ENCODE results near the gene GAB2. TPM values are rescaled to one million over a fixed set of nuclear protein-coding genes. Genes with fewer than 3 reads are reported as not detected.

Gene GAB2
- total RNA-seq, 4 donors from 2014 or later: 18.0 to 42.4 (median 26.0) TPM

DNA sequence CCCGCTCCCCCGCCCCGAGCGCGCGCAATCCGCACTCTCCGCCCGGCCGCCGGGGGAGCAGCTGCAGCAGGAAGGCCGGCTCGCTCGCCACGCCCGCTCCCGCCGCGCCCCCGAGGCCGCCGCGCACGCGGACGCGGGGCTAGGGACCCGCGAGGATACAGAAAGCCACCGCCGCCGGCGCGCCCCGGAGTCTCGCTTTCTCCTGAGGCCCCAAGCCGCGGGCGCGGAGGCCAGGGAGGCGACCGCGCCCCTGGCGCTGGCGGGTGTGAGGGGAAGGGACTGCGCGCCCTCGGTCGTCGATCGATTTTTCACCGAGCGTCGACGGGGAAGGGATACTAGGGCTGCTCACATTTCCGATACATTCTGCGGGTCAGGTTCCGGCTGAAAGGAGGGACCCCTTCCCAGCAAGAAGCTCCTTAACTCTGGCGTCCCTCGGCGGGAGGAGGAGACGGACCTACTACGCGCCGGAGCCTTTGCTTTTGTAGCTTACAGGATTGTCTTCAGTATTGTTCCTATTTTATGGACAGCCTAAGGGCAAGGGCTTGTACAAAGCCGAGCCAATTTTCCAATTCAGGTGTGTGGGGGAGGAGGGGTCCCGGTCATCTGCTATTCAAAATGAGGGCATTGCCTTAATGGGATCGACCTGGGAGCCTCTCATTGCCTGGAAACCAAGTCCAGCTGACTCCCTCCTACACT lies 416 bp upstream of the GAB2 start:
- TF ChIP-seq POLR2AphosphoS5 (IDR thresholded peaks at IDR 0.05) (peak; percentile 45 to 78), POLR2A (IDR thresholded peaks at IDR 0.05; ENCODE audit: low read depth) (peak; percentile 54), EP300 (IDR thresholded peaks at IDR 0.05) (no peak)
- TF ChIP-seq, protein P1, sequence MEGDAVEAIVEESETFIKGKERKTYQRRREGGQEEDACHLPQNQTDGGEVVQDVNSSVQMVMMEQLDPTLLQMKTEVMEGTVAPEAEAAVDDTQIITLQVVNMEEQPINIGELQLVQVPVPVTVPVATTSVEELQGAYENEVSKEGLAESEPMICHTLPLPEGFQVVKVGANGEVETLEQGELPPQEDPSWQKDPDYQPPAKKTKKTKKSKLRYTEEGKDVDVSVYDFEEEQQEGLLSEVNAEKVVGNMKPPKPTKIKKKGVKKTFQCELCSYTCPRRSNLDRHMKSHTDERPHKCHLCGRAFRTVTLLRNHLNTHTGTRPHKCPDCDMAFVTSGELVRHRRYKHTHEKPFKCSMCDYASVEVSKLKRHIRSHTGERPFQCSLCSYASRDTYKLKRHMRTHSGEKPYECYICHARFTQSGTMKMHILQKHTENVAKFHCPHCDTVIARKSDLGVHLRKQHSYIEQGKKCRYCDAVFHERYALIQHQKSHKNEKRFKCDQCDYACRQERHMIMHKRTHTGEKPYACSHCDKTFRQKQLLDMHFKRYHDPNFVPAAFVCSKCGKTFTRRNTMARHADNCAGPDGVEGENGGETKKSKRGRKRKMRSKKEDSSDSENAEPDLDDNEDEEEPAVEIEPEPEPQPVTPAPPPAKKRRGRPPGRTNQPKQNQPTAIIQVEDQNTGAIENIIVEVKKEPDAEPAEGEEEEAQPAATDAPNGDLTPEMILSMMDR (IDR thresholded peaks at IDR 0.05): peak in 1 of 3 experiments; percentile 44
- peak overlapping the region; percentile 96 to 99 (median 99) for H3K27ac ChIP-seq (replicated peaks in 1 of 4)
- H3K27me3 ChIP-seq: no peaks in the 10 kb centered on the region
- H3K4me3 ChIP-seq: peak overlapping the region; percentile 82 to 100 (median 94)
- H3K9me3 ChIP-seq: no peaks in the 10 kb centered on the region
- intact Hi-C loops (cut with DNase I): loop anchor here (2.0 to 5.0 kb wide), 4 partner anchors 106 to 281 kb away; partner anchors contain the start of gene ALG8
- WGBS: 1% methylated on average over 30 of the region's 68 CpGs
- H3K36me3 ChIP-seq: no peaks in the 10 kb centered on the region
- no peak for DNase-seq (ENCODE audit: extremely low spot score)
- peaks cover 36 to 50% (median 40%) of the 10 kb centered on the region in 4 donors for H3K4me1 ChIP-seq

DNA sequence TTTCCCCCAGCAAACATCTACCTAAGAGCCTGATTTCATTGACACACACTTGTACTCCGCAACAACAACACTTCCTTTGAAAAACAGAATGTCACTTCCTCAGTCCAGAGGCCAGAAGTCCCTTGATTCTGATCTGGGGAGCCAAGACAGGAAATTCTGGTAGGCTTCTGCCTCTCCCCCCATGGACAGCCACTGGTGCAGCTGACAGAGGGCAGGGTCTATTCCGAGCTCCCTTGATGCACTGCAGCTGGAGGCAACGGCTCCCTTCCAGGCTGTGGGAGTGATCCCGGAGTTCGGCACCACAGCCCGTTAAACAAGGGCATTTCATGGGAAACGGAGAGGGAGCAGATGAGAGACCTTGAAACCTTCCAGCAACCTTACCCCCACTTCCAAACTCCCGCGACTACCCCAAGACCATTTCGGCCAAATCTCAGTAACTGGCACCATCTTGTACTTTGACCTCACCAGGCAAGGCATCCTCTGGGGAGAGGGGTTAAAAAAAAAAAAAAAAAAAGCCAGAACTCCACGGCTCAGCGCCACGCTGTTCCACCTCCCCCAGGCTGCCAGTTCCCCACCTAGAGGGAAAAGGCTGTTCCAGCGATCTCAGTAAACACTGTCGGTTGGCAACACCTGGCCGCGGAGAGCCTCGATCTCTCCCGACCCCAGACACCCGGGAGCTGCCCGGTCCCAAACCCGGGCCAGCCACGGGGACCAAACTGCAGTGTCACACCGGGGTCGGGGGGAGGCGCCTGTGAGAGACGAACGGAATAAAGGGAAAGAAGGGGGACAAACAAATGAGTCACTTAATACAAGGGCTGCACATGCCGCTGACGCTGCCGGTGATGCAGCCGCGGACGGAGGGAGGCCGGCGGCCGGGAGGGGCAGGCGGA lies 1.1 kb downstream of the GAB2 start:
- Histone ChIP-seq H3K9me3 (no peaks in the 10 kb centered on the region), H3K27ac (replicated peaks in 1 of 4) (peak overlapping the region; percentile 96 to 99 (median 99)), H3K4me3 (peak overlapping the region; percentile 82 to 100 (median 94)), H3K36me3 (no peaks in the 10 kb centered on the region), H3K27me3 (no peaks in the 10 kb centered on the region), H3K4me1 (peaks cover 36 to 50% (median 40%) of the 10 kb centered on the region in 4 donors)
- TF ChIP-seq POLR2A (IDR thresholded peaks at IDR 0.05; ENCODE audit: low read depth) (no peak), POLR2AphosphoS5 (IDR thresholded peaks at IDR 0.05) (peak; percentile 84 to 93)
- TF ChIP-seq, protein P1 (IDR thresholded peaks at IDR 0.05): peak; percentile 24 to 49 (median 35)
- DNase-seq (ENCODE audit: extremely low spot score): peak; percentile 97
- 1% methylated on average over 28 of the region's 38 CpGs for WGBS
- intact Hi-C loops (cut with DNase I): loop anchor here (2.0 to 5.0 kb wide), 4 partner anchors 104 to 279 kb away; partner anchors contain the start of gene ALG8

GRCh38 chr11:78415338-78415737 lies 2.3 kb downstream of the GAB2 start:
- Histone ChIP-seq H3K36me3 (peaks cover 0 to 3% (median 0%) of the 10 kb centered on the region in 4 donors), H3K27ac (replicated peaks in 1 of 4) (peak overlapping the region; percentile 96 to 99 (median 99)), H3K4me1 (peaks cover 29 to 45% (median 35%) of the 10 kb centered on the region in 4 donors), H3K9me3 (peaks cover 0 to 1% (median under 1%) of the 10 kb centered on the region in 4 donors), H3K4me3 (no peak overlapping the region), H3K27me3 (no peaks in the 10 kb centered on the region)
- intact Hi-C loops (cut with DNase I): loop anchor here (5.0 kb wide), 3 partner anchors 103 to 278 kb away; partner anchors contain the start of gene ALG8
- 56% methylated on average over 4 of the region's 4 CpGs for WGBS
- TF ChIP-seq POLR2A (IDR thresholded peaks at IDR 0.05; ENCODE audit: low read depth) (no peak), POLR2AphosphoS5 (IDR thresholded peaks at IDR 0.05) (no peak), EP300 (IDR thresholded peaks at IDR 0.05) (no peak)
- TF ChIP-seq, protein P1 (IDR thresholded peaks at IDR 0.05): no peak
- no peak for DNase-seq (ENCODE audit: extremely low spot score)

- peaks cover 0 to 10% (median 6%) of the 10 kb centered on the region in 4 donors for H3K9me3 ChIP-seq
- WGBS: 85% methylated on average over 14 of the region's 14 CpGs
- no peaks in the 10 kb centered on the region for H3K27me3 ChIP-seq
- H3K4me1 ChIP-seq: peaks cover 21 to 36% (median 27%) of the 10 kb centered on the region in 4 donors
- H3K4me3 ChIP-seq: no peak overlapping the region
- intact Hi-C loops (cut with DNase I): loop anchor here (5.0 kb wide), 3 partner anchors 102 to 277 kb away; partner anchors contain the start of gene ALG8
- DNase-seq (ENCODE audit: extremely low spot score): no peak
- TF ChIP-seq POLR2A (IDR thresholded peaks at IDR 0.05; ENCODE audit: low read depth) (no peak), POLR2AphosphoS5 (IDR thresholded peaks at IDR 0.05) (no peak), EP300 (IDR thresholded peaks at IDR 0.05) (no peak)
- TF ChIP-seq, protein P1 (IDR thresholded peaks at IDR 0.05): peak; percentile 47 to 61 (median 52)
- H3K36me3 ChIP-seq: peaks cover 0 to 5% (median 0%) of the 10 kb centered on the region in 4 donors
- H3K27ac ChIP-seq (replicated peaks in 1 of 4): no peak overlapping the region
These were observed 3.1 kb downstream of the GAB2 start for GRCh38 chr11:78414321-78415051.
